DOHH2 (cell line): ENCODE results near the gene EYA4.

Experiments
- CTCF ChIP-seq: fragments of 200-600 bp; sonication (generic); IDR thresholded peaks from one replicate; pipeline ENCODE4 v1.5.1; 2014; ENCODE audit warnings: antibody characterized with exemption, mild to moderate bottlenecking, low read depth, low read length; ENCODE audit not compliant: poor library complexity, severe bottlenecking
- EZH2phosphoT487 ChIP-seq: fragments of 200-600 bp; sonication (generic); IDR thresholded peaks from 2 replicates; pipeline ENCODE4 v1.6.1; 2017; ENCODE audit warnings: borderline replicate concordance, mild to moderate bottlenecking, antibody characterized with exemption, low read length, moderate library complexity, mixed read lengths

- TF ChIP-seq CTCF: no peak
- TF ChIP-seq EZH2phosphoT487: no peak
Observed at GRCh38 chr6:133353061-133353460, 111.9 kb downstream of the EYA4 start.
